PFSK-1 (cell line): ENCODE measurements around the gene ZFAND3.

Source experiments
- FOXP2 ChIP-seq: optimal IDR thresholded peaks from 2 replicates; pipeline ENCODE3; 2011; ENCODE audit warnings: borderline replicate concordance, control low read depth, inconsistent platforms; ENCODE audit not compliant: insufficient read depth; ENCODE audit errors: extremely low read length, extremely low read depth
- POLR2AphosphoS5 ChIP-seq: IDR thresholded peaks from 2 replicates; pipeline ENCODE4 v1.6.1; 2012; ENCODE audit warnings: low read depth, mild to moderate bottlenecking, control low read depth, low read length, moderate library complexity
- REST ChIP-seq, 2 experiments: IDR thresholded peaks; 2 replicates each; pipeline versions ENCODE4 v1.6.1 to v1.8.0; 2011 to 2012; ENCODE audit warnings: low read depth in 2 of 2, low read length in 2 of 2, control low read depth in 1 of 2, inconsistent platforms in 1 of 2, mild to moderate bottlenecking in 1 of 2, moderate library complexity in 1 of 2; ENCODE audit not compliant: insufficient read depth in 1 of 2
- SIN3A ChIP-seq: IDR thresholded peaks from 2 replicates; pipeline ENCODE4 v1.6.1; 2012; ENCODE audit warnings: mild to moderate bottlenecking, low read length, moderate library complexity, borderline replicate concordance; ENCODE audit not compliant: insufficient read depth
- TAF1 ChIP-seq: IDR thresholded peaks from 2 replicates; pipeline ENCODE4 v1.6.1; 2012; ENCODE audit warnings: low read length, control low read depth, borderline replicate concordance; ENCODE audit not compliant: insufficient read depth

ZFAND3 gene

GRCh38 chr6:38095054-38095453 lies 275.5 kb downstream of the ZFAND3 start:
- TF ChIP-seq REST (IDR thresholded peaks at IDR 0.05; ENCODE audit: insufficient read depth in 1 of 2, low read depth in 2 of 2, low read length in 2 of 2) (no peak), POLR2AphosphoS5 (no peak), TAF1 (no peak), FOXP2 (no peak), SIN3A (no peak)

GRCh38 chr6:38099221-38099620 lies 279.7 kb downstream of the ZFAND3 start:
- TF ChIP-seq SIN3A: no peak
- no peak for TF ChIP-seq REST (IDR thresholded peaks at IDR 0.05; ENCODE audit: insufficient read depth in 1 of 2, low read depth in 2 of 2, low read length in 2 of 2)
- no peak for TF ChIP-seq TAF1
- TF ChIP-seq FOXP2: no peak
- no peak for TF ChIP-seq POLR2AphosphoS5

- no peak for TF ChIP-seq POLR2AphosphoS5
- no peak for TF ChIP-seq FOXP2
- TF ChIP-seq TAF1: no peak
- no peak for TF ChIP-seq REST (IDR thresholded peaks at IDR 0.05; ENCODE audit: insufficient read depth in 1 of 2, low read depth in 2 of 2, low read length in 2 of 2)
- no peak for TF ChIP-seq SIN3A
Observed at GRCh38 chr6:38100380-38100779, 280.9 kb downstream of the ZFAND3 start.

- TF ChIP-seq POLR2AphosphoS5: no peak
Observed at GRCh38 chr6:38103921-38104320, 284.4 kb downstream of the ZFAND3 start.

GRCh38 chr6:38105066-38105465 lies 285.5 kb downstream of the ZFAND3 start:
- TF ChIP-seq REST (IDR thresholded peaks at IDR 0.05; ENCODE audit: insufficient read depth in 1 of 2, low read depth in 2 of 2, low read length in 2 of 2) (no peak), FOXP2 (no peak)
